ENCODE measurements around the gene PAQR4. TPM values are rescaled to one million over a fixed set of nuclear protein-coding genes. Genes with fewer than 3 reads are reported as not detected.
"Not testable (repeated sequence)": the region's sequence is repeated elsewhere in the genome, so short reads cannot be mapped to it uniquely, and the experiment has no call there.

Gene PAQR4
- total RNA-seq, 2 donors from 2014 or later: 30.5 to 32.0 TPM

- peaks cover 9% of the 10 kb centered on the region for H3K9me3 ChIP-seq (ENCODE audit: control insufficient read depth, low read length)
- H3K4me3 ChIP-seq (ENCODE audit: low read length): no peak overlapping the region
- no peak for TF ChIP-seq CTCF (conservative IDR thresholded peaks at IDR 0.05)
- no peak overlapping the region for H3K4me3 Mint-ChIP-seq
- H3K36me3 ChIP-seq (ENCODE audit: control insufficient read depth, insufficient read depth, low read length): peaks cover 9% of the 10 kb centered on the region
- peaks cover 12% of the 10 kb centered on the region for H3K9me3 Mint-ChIP-seq
- H3K9ac ChIP-seq (ENCODE audit: extremely low read depth, low read length, poor library complexity, severe bottlenecking): no peak overlapping the region
- peaks cover 19% of the 10 kb centered on the region for H3K4me1 Mint-ChIP-seq
- WGBS, 2 experiments (ENCODE audit: insufficient coverage in 1 of 2, insufficient read length in 1 of 2): 94% methylated on average over 12 to 14 of the region's 14 CpGs
- no peaks in the 10 kb centered on the region for H3K27me3 Mint-ChIP-seq (ENCODE audit: insufficient read depth)
- DNase-seq: no peak
- peaks cover 6% of the 10 kb centered on the region for H3K4me1 ChIP-seq (ENCODE audit: control insufficient read depth, insufficient read depth, low read length)
- H3K36me3 Mint-ChIP-seq (ENCODE audit: low read depth): peaks cover 22% of the 10 kb centered on the region
- no peak overlapping the region for H3K27ac ChIP-seq (ENCODE audit: low read depth, low read length)
- H3K27ac Mint-ChIP-seq: no peak overlapping the region
- no peaks in the 10 kb centered on the region for H3K27me3 ChIP-seq (ENCODE audit: control insufficient read depth, insufficient read depth, low read length, poor library complexity, severe bottlenecking)
Observed at GRCh38 chr16:2929693-2930092, 39.5 kb upstream of the PAQR4 start.

DNA sequence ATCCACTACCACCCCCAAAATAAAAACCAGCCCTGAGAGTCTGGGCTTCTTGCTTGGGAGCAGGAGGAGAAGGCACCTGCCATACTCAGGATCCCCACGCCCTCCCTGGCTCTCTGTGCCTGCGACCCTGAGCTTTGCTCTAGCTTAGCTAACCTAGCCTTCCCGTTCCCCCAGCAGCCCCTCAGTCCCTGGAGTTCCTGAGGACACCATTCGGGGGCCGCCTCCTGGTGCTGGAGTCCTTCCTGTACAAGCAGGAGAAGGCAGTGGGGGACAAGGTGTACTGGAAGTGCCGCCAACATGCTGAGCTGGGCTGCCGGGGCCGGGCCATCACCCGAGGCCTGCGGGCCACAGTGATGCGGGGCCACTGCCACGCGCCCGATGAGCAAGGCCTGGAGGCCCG lies 38.9 kb upstream of the PAQR4 start:
- H3K27me3 Mint-ChIP-seq (ENCODE audit: insufficient read depth): no peaks in the 10 kb centered on the region
- Histone ChIP-seq H3K27ac (ENCODE audit: low read depth, low read length) (no peak overlapping the region), H3K4me3 (ENCODE audit: low read length) (no peak overlapping the region), H3K4me1 (ENCODE audit: control insufficient read depth, insufficient read depth, low read length) (peaks cover 6% of the 10 kb centered on the region), H3K27me3 (ENCODE audit: control insufficient read depth, insufficient read depth, low read length, poor library complexity, severe bottlenecking) (no peaks in the 10 kb centered on the region), H3K9ac (ENCODE audit: extremely low read depth, low read length, poor library complexity, severe bottlenecking) (no peak overlapping the region), H3K9me3 (ENCODE audit: control insufficient read depth, low read length) (peaks cover 9% of the 10 kb centered on the region), H3K36me3 (ENCODE audit: control insufficient read depth, insufficient read depth, low read length) (peaks cover 9% of the 10 kb centered on the region)
- no peak overlapping the region for H3K4me3 Mint-ChIP-seq
- 96 to 98% methylated on average over 9 to 15 of the region's 15 CpGs for WGBS, 2 experiments (ENCODE audit: insufficient coverage in 1 of 2, insufficient read length in 1 of 2)
- no peak for TF ChIP-seq CTCF (conservative IDR thresholded peaks at IDR 0.05)
- peaks cover 19% of the 10 kb centered on the region for H3K4me1 Mint-ChIP-seq
- H3K36me3 Mint-ChIP-seq (ENCODE audit: low read depth): peaks cover 22% of the 10 kb centered on the region
- peaks cover 12% of the 10 kb centered on the region for H3K9me3 Mint-ChIP-seq
- no peak overlapping the region for H3K27ac Mint-ChIP-seq
- no peak for DNase-seq

GRCh38 chr16:2931231-2931914 lies 37.8 kb upstream of the PAQR4 start:
- 95 to 96% methylated on average over 9 to 13 of the region's 13 CpGs for WGBS, 2 experiments (ENCODE audit: insufficient coverage in 1 of 2, insufficient read length in 1 of 2)
- H3K36me3 ChIP-seq (ENCODE audit: control insufficient read depth, insufficient read depth, low read length); H3K27me3 ChIP-seq (ENCODE audit: control insufficient read depth, insufficient read depth, low read length, poor library complexity, severe bottlenecking); H3K4me1 ChIP-seq (ENCODE audit: control insufficient read depth, insufficient read depth, low read length); H3K27ac ChIP-seq (ENCODE audit: low read depth, low read length); H3K27ac Mint-ChIP-seq; H3K9me3 ChIP-seq (ENCODE audit: control insufficient read depth, low read length); H3K9ac ChIP-seq (ENCODE audit: extremely low read depth, low read length, poor library complexity, severe bottlenecking); H3K4me3 Mint-ChIP-seq; DNase-seq; H3K4me3 ChIP-seq (ENCODE audit: low read length); H3K27me3 Mint-ChIP-seq (ENCODE audit: insufficient read depth): not testable (repeated sequence)
- H3K9me3 Mint-ChIP-seq: peaks cover 12% of the 10 kb centered on the region
- peaks cover 15% of the 10 kb centered on the region for H3K4me1 Mint-ChIP-seq
- H3K36me3 Mint-ChIP-seq (ENCODE audit: low read depth): peaks cover 27% of the 10 kb centered on the region

- peaks cover 10% of the 10 kb centered on the region for H3K4me1 Mint-ChIP-seq
- H3K27me3 ChIP-seq (ENCODE audit: control insufficient read depth, insufficient read depth, low read length, poor library complexity, severe bottlenecking): no peaks in the 10 kb centered on the region
- H3K36me3 ChIP-seq (ENCODE audit: control insufficient read depth, insufficient read depth, low read length): peaks cover 9% of the 10 kb centered on the region
- peaks cover 24% of the 10 kb centered on the region for H3K36me3 Mint-ChIP-seq (ENCODE audit: low read depth)
- H3K4me3 ChIP-seq (ENCODE audit: low read length): no peak overlapping the region
- no peak overlapping the region for H3K27ac Mint-ChIP-seq
- no peak overlapping the region for H3K27ac ChIP-seq (ENCODE audit: low read depth, low read length)
- H3K4me1 ChIP-seq (ENCODE audit: control insufficient read depth, insufficient read depth, low read length): peaks cover 6% of the 10 kb centered on the region
- H3K27me3 Mint-ChIP-seq (ENCODE audit: insufficient read depth): no peaks in the 10 kb centered on the region
- no peak overlapping the region for H3K9ac ChIP-seq (ENCODE audit: extremely low read depth, low read length, poor library complexity, severe bottlenecking)
- H3K9me3 ChIP-seq (ENCODE audit: control insufficient read depth, low read length): no peaks in the 10 kb centered on the region
- no peak for DNase-seq
- WGBS, 2 experiments (ENCODE audit: insufficient coverage in 1 of 2, insufficient read length in 1 of 2): 94 to 96% methylated on average over 20 to 30 of the region's 30 CpGs
- TF ChIP-seq CTCF (conservative IDR thresholded peaks at IDR 0.05): no peak
- no peak overlapping the region for H3K4me3 Mint-ChIP-seq
- no peaks in the 10 kb centered on the region for H3K9me3 Mint-ChIP-seq
Observed at GRCh38 chr16:2933136-2933535, 36.0 kb upstream of the PAQR4 start.

Measured in endodermal cell (in vitro differentiated cells).